ENCODE measurements around the gene HNRNPC.

DNA sequence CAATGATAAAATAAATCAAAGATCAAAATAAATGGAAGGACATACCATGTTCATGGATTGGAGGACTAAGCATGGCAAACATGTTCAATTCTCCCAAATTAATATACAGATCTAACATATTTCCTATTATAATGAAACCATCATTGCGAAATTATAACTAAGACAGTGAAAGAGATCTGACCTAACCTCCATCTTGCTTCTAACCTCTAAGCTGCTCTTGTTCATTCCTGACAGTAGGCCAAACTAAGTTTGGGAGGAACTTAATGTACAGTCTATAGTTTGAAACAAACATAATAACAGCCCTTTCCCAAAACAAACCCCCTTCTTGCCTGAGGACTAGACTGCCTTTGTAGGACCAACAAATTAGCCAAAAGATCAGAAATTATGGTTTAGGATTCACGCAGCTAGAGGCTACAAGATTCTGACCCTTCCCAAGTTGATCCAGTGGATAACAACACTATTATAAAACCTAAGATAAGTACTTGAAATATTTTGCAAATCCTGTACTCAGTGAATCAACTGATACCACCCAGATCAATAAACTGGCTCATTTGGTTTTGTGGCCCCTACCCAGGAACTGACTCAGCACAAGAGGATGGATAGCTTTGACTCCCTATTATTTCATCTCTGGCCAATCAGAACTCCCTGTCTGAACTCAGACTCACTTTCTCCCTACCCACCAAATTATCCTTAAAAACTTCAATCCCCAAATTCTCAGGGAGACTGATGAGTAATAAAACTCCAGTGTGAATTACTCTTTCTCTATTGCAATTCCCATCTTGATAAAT is 71.6 kb downstream of the HNRNPC start:
- TF ChIP-seq, protein P1, sequence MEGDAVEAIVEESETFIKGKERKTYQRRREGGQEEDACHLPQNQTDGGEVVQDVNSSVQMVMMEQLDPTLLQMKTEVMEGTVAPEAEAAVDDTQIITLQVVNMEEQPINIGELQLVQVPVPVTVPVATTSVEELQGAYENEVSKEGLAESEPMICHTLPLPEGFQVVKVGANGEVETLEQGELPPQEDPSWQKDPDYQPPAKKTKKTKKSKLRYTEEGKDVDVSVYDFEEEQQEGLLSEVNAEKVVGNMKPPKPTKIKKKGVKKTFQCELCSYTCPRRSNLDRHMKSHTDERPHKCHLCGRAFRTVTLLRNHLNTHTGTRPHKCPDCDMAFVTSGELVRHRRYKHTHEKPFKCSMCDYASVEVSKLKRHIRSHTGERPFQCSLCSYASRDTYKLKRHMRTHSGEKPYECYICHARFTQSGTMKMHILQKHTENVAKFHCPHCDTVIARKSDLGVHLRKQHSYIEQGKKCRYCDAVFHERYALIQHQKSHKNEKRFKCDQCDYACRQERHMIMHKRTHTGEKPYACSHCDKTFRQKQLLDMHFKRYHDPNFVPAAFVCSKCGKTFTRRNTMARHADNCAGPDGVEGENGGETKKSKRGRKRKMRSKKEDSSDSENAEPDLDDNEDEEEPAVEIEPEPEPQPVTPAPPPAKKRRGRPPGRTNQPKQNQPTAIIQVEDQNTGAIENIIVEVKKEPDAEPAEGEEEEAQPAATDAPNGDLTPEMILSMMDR (IDR thresholded peaks at IDR 0.05) = no peak
- TF ChIP-seq SMC3 (IDR thresholded peaks at IDR 0.05) (no peak), SREBF2 (IDR thresholded peaks at IDR 0.05) (no peak)
- TF ChIP-seq, protein P2, sequence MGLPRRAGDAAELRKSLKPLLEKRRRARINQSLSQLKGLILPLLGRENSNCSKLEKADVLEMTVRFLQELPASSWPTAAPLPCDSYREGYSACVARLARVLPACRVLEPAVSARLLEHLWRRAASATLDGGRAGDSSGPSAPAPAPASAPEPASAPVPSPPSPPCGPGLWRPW (IDR thresholded peaks at IDR 0.05) = no peak
